ENCODE results near the gene CD164L2.

GRCh38 chr1:27360159-27361043 lies 22.7 kb downstream of the CD164L2 start:
- no peak for TF ChIP-seq CTCF (IDR thresholded peaks at IDR 0.05; ENCODE audit: insufficient read depth, low read depth, low read length)
- TF ChIP-seq EZH2 (IDR thresholded peaks at IDR 0.05; ENCODE audit: insufficient read depth, low read length) = no peak

Measured in astrocyte (in vitro differentiated cells and primary cell).